IMR-90 (cell line): ENCODE data around the gene ITGAX.

ENCODE experiments used
- BHLHE40 ChIP-seq: fragments of 150-350 bp; IDR thresholded peaks from 2 replicates; pipeline ENCODE4 v1.6.1; 2016; ENCODE audit warnings: mild to moderate bottlenecking, low read depth, low read length
- CEBPB ChIP-seq: IDR thresholded peaks from 2 replicates; pipeline ENCODE4 v1.6.1; 2012; ENCODE audit warnings: low read depth, low read length, improper control_type of control experiment
- CTCF ChIP-seq: conservative IDR thresholded peaks from 2 replicates; pipeline ENCODE4 v1.5.1; 2012; ENCODE audit warnings: mild to moderate bottlenecking, low read depth, low read length, improper control_type of control experiment
- ELK1 ChIP-seq: fragments of 150-350 bp; IDR thresholded peaks from 2 replicates; pipeline ENCODE4 v1.6.1; 2016; ENCODE audit warnings: low read depth, mild to moderate bottlenecking, low read length, moderate library complexity, borderline replicate concordance
- FOS ChIP-seq: fragments of 150-350 bp; IDR thresholded peaks from 2 replicates; pipeline ENCODE4 v1.6.1; 2016; ENCODE audit warnings: low read depth, low read length
- MAFK ChIP-seq: IDR thresholded peaks from 2 replicates; pipeline ENCODE4 v1.6.1; 2012; ENCODE audit warnings: low read depth, low read length, improper control_type of control experiment
- POLR2A ChIP-seq: IDR thresholded peaks from 2 replicates; pipeline ENCODE4 v1.6.1; 2012; ENCODE audit warnings: mild to moderate bottlenecking, low read depth, low read length
- RAD21 ChIP-seq: IDR thresholded peaks from 2 replicates; pipeline ENCODE4 v1.6.1; 2012; ENCODE audit warnings: low read length, improper control_type of control experiment
- RCOR1 ChIP-seq: IDR thresholded peaks from 2 replicates; pipeline ENCODE4 v1.6.1; 2012; ENCODE audit warnings: mild to moderate bottlenecking, low read length, improper control_type of control experiment; ENCODE audit not compliant: insufficient replicate concordance
- USF2 ChIP-seq: fragments of 150-350 bp; IDR thresholded peaks from 2 replicates; pipeline ENCODE4 v1.6.1; 2017; ENCODE audit warnings: mild to moderate bottlenecking, antibody characterized with exemption, low read length, low read depth

DNA sequence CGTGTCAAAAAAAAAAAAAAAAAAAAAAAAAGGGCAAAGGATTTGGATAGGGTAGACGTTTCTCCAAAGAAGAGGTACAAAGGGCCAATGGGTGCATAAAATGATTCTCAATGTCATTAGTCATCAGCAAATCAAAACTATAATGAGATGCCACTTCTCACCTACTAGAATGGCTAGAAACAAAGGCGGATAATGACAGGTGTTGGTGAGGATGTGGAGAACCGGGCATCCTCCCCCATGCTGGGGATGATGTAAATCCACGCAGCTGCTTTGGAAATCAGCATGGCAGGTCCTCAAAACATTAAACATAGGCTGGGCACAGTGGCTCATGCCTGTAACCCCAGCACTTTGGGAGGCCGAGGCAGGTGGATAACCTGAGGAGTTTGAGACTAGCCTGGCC, 9.4 kb downstream of the ITGAX start:
- TF ChIP-seq CTCF: no peak
- no peak for TF ChIP-seq FOS
- TF ChIP-seq USF2: no peak
- no peak for TF ChIP-seq RAD21
- TF ChIP-seq RCOR1: no peak
- TF ChIP-seq POLR2A: no peak
- TF ChIP-seq ELK1: no peak
- TF ChIP-seq CEBPB: no peak
- no peak for TF ChIP-seq BHLHE40
- no peak for TF ChIP-seq MAFK
